VCaP (cell line): ENCODE data around the gene MTMR2.

ENCODE experiments used
- H3K27ac ChIP-seq: fragments of 450-650 bp; 2 replicates; pipeline ENCODE4 v1.5.1; 2017
- CTCF ChIP-seq: fragments of 450-650 bp; conservative IDR thresholded peaks from 2 replicates; pipeline ENCODE4 v1.5.1; 2017; ENCODE audit warnings: mild to moderate bottlenecking, moderate library complexity

The MTMR2 gene

DNA sequence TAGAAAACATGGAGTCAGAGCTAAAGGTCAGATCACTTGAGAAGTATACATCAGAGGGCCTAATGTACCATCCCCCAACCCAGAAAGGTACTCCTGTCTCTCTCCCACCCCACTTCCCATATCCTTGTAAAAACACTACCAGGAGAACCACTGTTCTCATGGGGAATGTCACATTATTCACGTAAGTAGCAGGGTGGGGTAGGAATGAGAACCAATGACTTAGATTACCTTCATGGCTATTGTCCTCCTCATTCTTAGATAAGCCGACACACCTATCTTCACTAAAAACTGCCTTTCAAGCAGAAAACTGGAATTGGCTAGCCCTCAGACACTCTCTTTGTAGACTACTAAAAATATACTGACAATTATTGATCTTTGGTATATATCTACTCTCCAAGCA lies 70.0 kb downstream of the MTMR2 start:
- no peak overlapping the region for H3K27ac ChIP-seq
- no peak for TF ChIP-seq CTCF

DNA sequence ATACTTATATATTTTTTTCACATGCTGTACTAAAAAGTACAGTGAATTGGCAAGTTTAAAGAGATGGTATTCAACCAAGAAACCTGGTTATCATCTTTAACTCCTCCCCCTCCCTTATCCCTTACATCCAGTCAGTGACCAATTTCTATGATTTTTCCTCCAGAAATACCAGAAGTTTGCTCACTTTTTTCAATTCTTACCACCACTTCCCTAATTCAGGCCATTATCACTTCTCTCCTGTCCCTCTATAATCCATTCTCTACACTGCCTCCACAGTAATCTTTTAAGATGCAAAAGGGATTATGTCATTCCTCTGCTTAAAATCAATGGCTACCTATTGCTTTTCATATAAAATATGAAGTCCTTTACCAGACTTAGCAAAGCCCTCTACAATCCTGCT lies 70.8 kb downstream of the MTMR2 start:
- no peak overlapping the region for H3K27ac ChIP-seq
- no peak for TF ChIP-seq CTCF

- no peak for TF ChIP-seq CTCF
- H3K27ac ChIP-seq, result no peak overlapping the region
Measured at GRCh38 chr11:95850137-95850536, 73.8 kb downstream of the MTMR2 start.

DNA sequence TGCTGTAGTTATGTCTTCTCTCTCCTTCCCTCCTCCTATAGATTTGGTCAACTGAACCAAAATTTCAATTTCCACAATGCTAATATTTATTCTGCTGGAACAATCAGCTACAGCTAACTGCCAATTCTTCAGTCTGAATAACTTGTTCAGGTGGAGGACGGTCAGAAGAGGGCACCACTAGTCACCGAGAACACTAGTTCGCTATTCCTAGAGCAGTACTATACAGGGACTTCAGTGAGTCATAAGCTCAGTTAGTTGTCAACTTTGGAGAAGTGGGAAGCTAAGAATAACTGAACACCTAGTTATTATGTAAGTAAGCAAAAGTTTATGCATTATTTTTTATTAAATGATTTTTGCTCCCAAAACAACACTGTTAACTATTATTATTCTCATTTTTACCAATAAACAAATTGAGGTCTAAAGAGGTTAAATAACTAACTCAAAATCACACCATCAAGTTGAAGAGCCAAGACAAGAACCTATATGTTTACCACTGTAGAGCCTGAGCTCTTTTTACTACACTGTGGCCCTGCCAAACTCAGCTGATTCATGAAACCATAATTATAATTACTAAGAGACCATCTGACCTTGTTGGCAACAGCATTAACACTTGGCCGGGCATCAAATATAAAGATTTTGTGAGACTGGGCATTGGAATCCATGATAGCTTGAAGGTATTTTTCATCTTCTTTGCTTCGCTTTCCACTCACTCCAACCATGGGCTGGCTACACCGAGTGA lies 74.7 kb downstream of the MTMR2 start:
- peak; percentile 83 for TF ChIP-seq CTCF
- no peak overlapping the region for H3K27ac ChIP-seq

DNA sequence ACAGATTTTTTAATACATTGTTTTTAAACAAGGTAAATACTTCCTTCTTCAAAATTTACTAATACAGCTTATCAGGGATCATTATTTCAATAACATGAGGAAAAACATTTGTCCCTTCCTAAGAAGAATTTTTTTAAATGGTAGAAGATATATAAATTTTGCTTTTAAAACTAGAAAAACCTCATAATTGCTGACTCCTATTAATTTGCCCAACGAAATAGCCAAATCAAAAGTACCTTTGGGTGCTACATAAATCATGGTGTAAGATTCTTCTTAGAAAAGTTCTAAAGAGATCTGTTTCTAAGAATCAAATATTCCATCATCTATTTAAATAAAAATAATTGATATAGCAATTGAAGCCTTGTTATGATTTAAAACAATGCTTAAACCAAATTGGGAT lies 78.7 kb downstream of the MTMR2 start:
- no peak overlapping the region for H3K27ac ChIP-seq
- TF ChIP-seq CTCF, result no peak

- no peak overlapping the region for H3K27ac ChIP-seq
- peak; percentile 95 for TF ChIP-seq CTCF
Measured at GRCh38 chr11:95835768-95836488, 88.0 kb downstream of the MTMR2 start.

GRCh38 chr11:95835351-95835750 lies 88.6 kb downstream of the MTMR2 start:
- no peak for TF ChIP-seq CTCF
- no peak overlapping the region for H3K27ac ChIP-seq
